GM21447 (cell line): ENCODE data around the gene MGMT.

Experiments used
- ATAC-seq: cut with Tn5 transposase; IDR thresholded peaks from one replicate; pipeline ENCODE4 v1.9.1; 2021; ENCODE audit not compliant: unreplicated experiment

MGMT gene

GRCh38 chr10:129755158-129755591, 288.1 kb downstream of the MGMT start:
- ATAC-seq: no peak

- no peak for ATAC-seq
These were observed 288.6 kb downstream of the MGMT start for GRCh38 chr10:129755621-129756020.

- ATAC-seq: no peak
These were observed 290.2 kb downstream of the MGMT start for GRCh38 chr10:129756912-129757901.

GRCh38 chr10:129758207-129759021, 291.4 kb downstream of the MGMT start:
- no peak for ATAC-seq

GRCh38 chr10:129759214-129760002, 292.4 kb downstream of the MGMT start:
- no peak for ATAC-seq

GRCh38 chr10:129760003-129760315, 292.9 kb downstream of the MGMT start:
- ATAC-seq: no peak

- no peak for ATAC-seq
These were observed 293.4 kb downstream of the MGMT start for GRCh38 chr10:129760416-129760815.

- no peak for ATAC-seq
These were observed 294.3 kb downstream of the MGMT start for GRCh38 chr10:129761197-129761972.

GRCh38 chr10:129761981-129762956, 295.2 kb downstream of the MGMT start:
- ATAC-seq: no peak

GRCh38 chr10:129764011-129764900, 297.2 kb downstream of the MGMT start:
- ATAC-seq: no peak

- no peak for ATAC-seq
These were observed 298.0 kb downstream of the MGMT start for GRCh38 chr10:129764901-129765663.

GRCh38 chr10:129765664-129766550, 298.9 kb downstream of the MGMT start:
- ATAC-seq: no peak

GRCh38 chr10:129766611-129767550, 299.8 kb downstream of the MGMT start:
- no peak for ATAC-seq

GRCh38 chr10:129767751-129768150, 300.7 kb downstream of the MGMT start:
- ATAC-seq: no peak
